HCT116 (cell line): ENCODE measurements around the gene MS4A4A. TPM values are rescaled to one million over a fixed set of nuclear protein-coding genes. Genes with fewer than 3 reads are reported as not detected.

ENCODE experiments used
- ATAC-seq: fragments of 200-7000 bp; cut with Tn5 transposase; 2 replicates; pipeline ENCODE4 v1.9.1; 2020; ENCODE audit warnings: mild to moderate bottlenecking, moderate library complexity
- BruUV-seq: library from RNA; stranded (reverse); fragments of 400-500 nt; replicated peaks from 2 replicates; lab custom pipeline; 2021; lab: Mats Ljungman, UMichigan
- CTCF ChIA-PET: fragments of 300-600 bp; sonication (Branson Sonifier 250); formaldehyde crosslinking; loops from one replicate; lab custom pipeline; 2021; ENCODE audit warnings: antibody characterized with exemption; lab: Charles Lee
- POLR2A ChIA-PET: fragments of 300-600, 350-600 bp; sonication (Branson Sonifier 250); formaldehyde crosslinking; loops from one replicate; lab custom pipeline; 2021; ENCODE audit warnings: antibody characterized with exemption; lab: Charles Lee
- RAD21 ChIA-PET, 2 experiments: fragments of 300-600 bp; sonication (Branson Sonifier 250); formaldehyde crosslinking; loops; one replicate each; lab custom pipeline; 2023; ENCODE audit warnings: low total read pairs in 2 of 2; ENCODE audit not compliant: uncharacterized antibody in 2 of 2, unreplicated experiment in 2 of 2, low non-redundant PET in 1 of 2; lab: Charles Lee
- DNase-seq: peaks from one replicate; pipeline ENCODE4 v3.0.0-alpha.2; 2010; ENCODE audit warnings: low read depth, low spot score
- H2AFZ ChIP-seq: fragments of 200-600 bp; shearing (Covaris generic), sonication (generic); 2 replicates; pipeline ENCODE4 v1.6.1; 2017; ENCODE audit warnings: low read depth, mixed run types, mixed read lengths, antibody characterized with exemption, low read length; ENCODE audit not compliant: poor library complexity, severe bottlenecking
- H3K27ac ChIP-seq: 2 replicates; pipeline ENCODE4 v1.5.1; 2012; ENCODE audit warnings: low read depth, low read length
- H3K27me3 ChIP-seq: fragments of 200-600 bp; sonication (generic); 2 replicates; pipeline ENCODE4 v1.6.1; 2016; ENCODE audit warnings: mixed run types, low read length, mixed read lengths; ENCODE audit not compliant: insufficient read depth
- H3K36me3 ChIP-seq, 2 experiments: fragments of 200-500 bp in 1 of 2; fragments of 200-600 bp in 1 of 2; sonication (Bioruptor generic) in 1 of 2; sonication (generic) in 1 of 2; 2 replicates each; pipeline versions ENCODE4 v1.5.1 to v1.6.1; 2014 to 2016; ENCODE audit warnings: low read length in 2 of 2, inconsistent platforms in 1 of 2, mixed read lengths in 1 of 2, mixed run types in 1 of 2; ENCODE audit not compliant: insufficient read depth in 2 of 2, control insufficient read depth in 1 of 2
- H3K4me1 ChIP-seq, 2 experiments: fragments of 200-600 bp in 1 of 2; sonication (generic) in 1 of 2; 2 replicates each; pipeline versions ENCODE4 v1.5.1 to v1.6.1; 2012 to 2017; ENCODE audit warnings: low read length in 2 of 2, inconsistent platforms in 1 of 2, mild to moderate bottlenecking in 1 of 2, mixed read lengths in 1 of 2, mixed run types in 1 of 2, moderate library complexity in 1 of 2; ENCODE audit not compliant: insufficient read depth in 2 of 2, control insufficient read depth in 1 of 2
- H3K4me2 ChIP-seq: fragments of 200-600 bp; sonication (generic); 2 replicates; pipeline ENCODE4 v1.6.1; 2017; ENCODE audit warnings: mixed run types, low read length, mixed read lengths
- H3K4me3 ChIP-seq, 2 experiments: fragments of 200-600 bp in 1 of 2; sonication (generic) in 1 of 2; replicated peaks in 1 of 2; 2 replicates each; pipeline ENCODE4 v1.5.1; 2011 to 2016; ENCODE audit warnings: low read length in 2 of 2, control low read depth in 1 of 2, low read depth in 1 of 2, mild to moderate bottlenecking in 1 of 2, mixed read lengths in 1 of 2, mixed run types in 1 of 2
- H3K79me2 ChIP-seq: fragments of 200-600 bp; sonication (generic); 2 replicates; pipeline ENCODE4 v1.6.1; 2017; ENCODE audit warnings: mild to moderate bottlenecking, mixed run types, low read length, moderate library complexity, mixed read lengths; ENCODE audit not compliant: insufficient read depth
- H3K9ac ChIP-seq: fragments of 200-600 bp; sonication (generic); 2 replicates; pipeline ENCODE4 v1.6.1; 2016; ENCODE audit warnings: low read length, mixed read lengths
- H3K9me2 ChIP-seq: fragments of 200-600 bp; sonication (generic), shearing (Covaris generic); 2 replicates; pipeline ENCODE4 v1.6.1; 2017; ENCODE audit warnings: mixed run types, mild to moderate bottlenecking, moderate library complexity; ENCODE audit not compliant: insufficient read depth
- H3K9me3 ChIP-seq, 2 experiments: fragments of 200-500 bp in 1 of 2; fragments of 200-600 bp in 1 of 2; sonication (Bioruptor generic) in 1 of 2; sonication (generic) in 1 of 2; 2 replicates each; pipeline ENCODE4 v1.6.1; 2014 to 2017; ENCODE audit warnings: low read length in 2 of 2, mixed read lengths in 2 of 2, inconsistent platforms in 1 of 2, low read depth in 1 of 2, mild to moderate bottlenecking in 1 of 2, mixed run types in 1 of 2, moderate library complexity in 1 of 2; ENCODE audit not compliant: control insufficient read depth in 1 of 2, insufficient read depth in 1 of 2
- H4K20me1 ChIP-seq: fragments of 200-600 bp; sonication (generic), shearing (Covaris generic); 2 replicates; pipeline ENCODE4 v1.6.1; 2017; ENCODE audit warnings: mixed run types, mild to moderate bottlenecking, moderate library complexity; ENCODE audit not compliant: insufficient read depth
- CEBPB ChIP-seq: IDR thresholded peaks from 2 replicates; pipeline ENCODE4 v1.6.1; 2012; ENCODE audit warnings: low read depth
- EGR1 ChIP-seq: IDR thresholded peaks from 2 replicates; pipeline ENCODE4 v1.6.1; 2012; ENCODE audit warnings: low read depth
- EZH2 ChIP-seq: fragments of 200-600 bp; sonication (generic); IDR thresholded peaks from 2 replicates; pipeline ENCODE4 v1.6.1; 2017; ENCODE audit warnings: antibody characterized with exemption, mixed run types
- FOSL1 ChIP-seq: IDR thresholded peaks from 2 replicates; pipeline ENCODE4 v1.6.1; 2012; ENCODE audit warnings: low read depth
- JUND ChIP-seq: IDR thresholded peaks from 2 replicates; pipeline ENCODE4 v1.6.1; 2012
- POLR2AphosphoS5 ChIP-seq: IDR thresholded peaks from 2 replicates; pipeline ENCODE4 v1.6.1; 2011; ENCODE audit warnings: mild to moderate bottlenecking, low read depth, low read length, moderate library complexity
- RAD21 ChIP-seq: IDR thresholded peaks from 2 replicates; pipeline ENCODE4 v1.6.1; 2012; ENCODE audit warnings: low read depth, mild to moderate bottlenecking
- SP1 ChIP-seq: IDR thresholded peaks from 2 replicates; pipeline ENCODE4 v1.6.1; 2012; ENCODE audit warnings: low read depth
- SRF ChIP-seq: IDR thresholded peaks from 2 replicates; pipeline ENCODE4 v1.6.1; 2012; ENCODE audit warnings: low read depth
- YY1 ChIP-seq: IDR thresholded peaks from 2 replicates; pipeline ENCODE4 v1.6.1; 2011; ENCODE audit warnings: low read length, low read depth, moderate library complexity, mild to moderate bottlenecking; ENCODE audit not compliant: insufficient replicate concordance; ENCODE audit errors: extremely low read depth
- intact Hi-C: fragments of 100-400 bp; cut with micrococcal nuclease; formaldehyde crosslinking; loops from 2 replicates; pipeline ENCODE4 v1.10.0; 2022
- total RNA-seq: library from RNA; stranded (reverse); gene quantifications from one replicate; pipeline ENCODE4 v1.2.1, GENCODE V29; 2021; ENCODE audit not compliant: unreplicated experiment
- TF ChIP-seq, protein P1 (sequence below): IDR thresholded peaks from 2 replicates; pipeline ENCODE4 v1.6.1; 2011; ENCODE audit warnings: mild to moderate bottlenecking, low read length, moderate library complexity; ENCODE audit not compliant: insufficient replicate concordance; ENCODE audit errors: extremely low read depth
- TF ChIP-seq, protein P2 (sequence below): IDR thresholded peaks from 2 replicates; pipeline ENCODE4 v1.6.1; 2012
- TF ChIP-seq, protein P3 (sequence below): IDR thresholded peaks from 2 replicates; pipeline ENCODE4 v1.6.1; 2012

Gene MS4A4A
- total RNA-seq, 1 experiment from 2014 or later = 0.22 TPM

DNA sequence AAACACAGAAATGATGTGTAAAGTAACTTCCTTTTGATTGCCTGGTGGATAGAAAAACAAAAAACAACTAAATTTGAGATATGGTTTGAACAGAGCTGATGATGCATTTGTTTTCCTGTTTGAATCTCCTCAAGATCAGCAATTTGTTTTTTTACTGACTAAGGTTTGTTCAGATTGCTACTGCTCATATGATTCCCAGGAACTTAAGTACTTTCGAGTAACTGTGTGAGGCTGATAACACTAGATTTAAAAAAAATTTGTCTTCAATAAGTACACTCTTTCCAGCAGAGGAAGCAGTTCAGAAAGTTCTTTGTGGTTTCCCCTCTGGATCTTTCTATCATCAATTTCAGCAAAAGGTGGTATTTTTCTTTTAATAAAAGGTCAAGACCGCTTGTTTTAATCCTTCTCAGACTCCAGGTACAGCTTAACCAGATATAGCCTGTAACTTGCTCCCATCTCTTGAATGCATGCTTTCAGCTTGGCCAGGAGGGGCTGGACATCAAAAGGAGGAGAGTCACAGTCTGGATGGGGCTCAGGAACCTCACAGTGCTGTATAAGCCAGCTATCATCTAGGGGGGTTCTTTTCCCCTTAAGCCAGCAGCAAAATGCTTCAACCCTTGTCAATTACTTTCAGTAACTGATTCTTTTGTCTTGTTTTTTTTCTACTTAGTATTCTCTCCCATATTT is 34.3 kb downstream of the MS4A4A start:
- Histone ChIP-seq H4K20me1 (no peaks in the 10 kb centered on the region), H3K4me2 (no peak overlapping the region), H3K4me3 (no peak overlapping the region), H3K79me2 (no peaks in the 10 kb centered on the region), H3K27me3 (no peaks in the 10 kb centered on the region), H3K27ac (no peak overlapping the region), H3K9me3 (no peaks in the 10 kb centered on the region), H3K36me3 (no peaks in the 10 kb centered on the region), H2AFZ (no peak overlapping the region), H3K4me1 (no peaks in the 10 kb centered on the region), H3K9me2 (no peaks in the 10 kb centered on the region), H3K9ac (no peak overlapping the region)
- intact Hi-C loops = no loop called here
- DNase-seq = no peak
- ChIA-PET RAD21 (no interaction called here), POLR2A (no interaction called here), CTCF (interaction anchor here (1.5 kb wide), 1 partner anchor 30 kb away, joined by 5 read pairs; no protein-coding TSS in a partner anchor)
- BruUV-seq = no TSS peak
- no peak for ATAC-seq
- TF ChIP-seq FOSL1 (no peak), EGR1 (no peak), EZH2 (no peak), JUND (no peak), RAD21 (no peak), SP1 (no peak), SRF (no peak), POLR2AphosphoS5 (no peak), CEBPB (no peak), YY1 (no peak)
- TF ChIP-seq, protein P1, sequence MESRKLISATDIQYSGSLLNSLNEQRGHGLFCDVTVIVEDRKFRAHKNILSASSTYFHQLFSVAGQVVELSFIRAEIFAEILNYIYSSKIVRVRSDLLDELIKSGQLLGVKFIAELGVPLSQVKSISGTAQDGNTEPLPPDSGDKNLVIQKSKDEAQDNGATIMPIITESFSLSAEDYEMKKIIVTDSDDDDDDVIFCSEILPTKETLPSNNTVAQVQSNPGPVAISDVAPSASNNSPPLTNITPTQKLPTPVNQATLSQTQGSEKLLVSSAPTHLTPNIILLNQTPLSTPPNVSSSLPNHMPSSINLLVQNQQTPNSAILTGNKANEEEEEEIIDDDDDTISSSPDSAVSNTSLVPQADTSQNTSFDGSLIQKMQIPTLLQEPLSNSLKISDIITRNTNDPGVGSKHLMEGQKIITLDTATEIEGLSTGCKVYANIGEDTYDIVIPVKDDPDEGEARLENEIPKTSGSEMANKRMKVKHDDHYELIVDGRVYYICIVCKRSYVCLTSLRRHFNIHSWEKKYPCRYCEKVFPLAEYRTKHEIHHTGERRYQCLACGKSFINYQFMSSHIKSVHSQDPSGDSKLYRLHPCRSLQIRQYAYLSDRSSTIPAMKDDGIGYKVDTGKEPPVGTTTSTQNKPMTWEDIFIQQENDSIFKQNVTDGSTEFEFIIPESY = no peak
- TF ChIP-seq, protein P2, sequence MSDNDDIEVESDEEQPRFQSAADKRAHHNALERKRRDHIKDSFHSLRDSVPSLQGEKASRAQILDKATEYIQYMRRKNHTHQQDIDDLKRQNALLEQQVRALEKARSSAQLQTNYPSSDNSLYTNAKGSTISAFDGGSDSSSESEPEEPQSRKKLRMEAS = no peak
- TF ChIP-seq, protein P3, sequence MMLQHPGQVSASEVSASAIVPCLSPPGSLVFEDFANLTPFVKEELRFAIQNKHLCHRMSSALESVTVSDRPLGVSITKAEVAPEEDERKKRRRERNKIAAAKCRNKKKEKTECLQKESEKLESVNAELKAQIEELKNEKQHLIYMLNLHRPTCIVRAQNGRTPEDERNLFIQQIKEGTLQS = no peak
